Ramos (cell line): ENCODE measurements around the gene POU5F1.
"Not testable (repeated sequence)": the region's sequence is repeated elsewhere in the genome, so short reads cannot be mapped to it uniquely, and the experiment has no call there.

Source experiments
- in situ Hi-C: fragments of 300-500 bp; cut with MboI; formaldehyde crosslinking; loops from one replicate; pipeline ENCODE4 v1.14.3; 2022; ENCODE audit warnings: low sequenced_read_pairs; ENCODE audit not compliant: unreplicated experiment

Gene POU5F1

GRCh38 chr6:31193206-31193605, 22.7 kb upstream of the POU5F1 start:
- in situ Hi-C loops: loop anchor here (5.0 kb wide), 1 partner anchor 56 kb away; the partner anchor contains the start of gene PSORS1C2

GRCh38 chr6:31192431-31193105, 22.1 kb upstream of the POU5F1 start:
- in situ Hi-C loops: loop anchor here (5.0 kb wide), 1 partner anchor 55 kb away; the partner anchor contains the start of gene PSORS1C2

DNA sequence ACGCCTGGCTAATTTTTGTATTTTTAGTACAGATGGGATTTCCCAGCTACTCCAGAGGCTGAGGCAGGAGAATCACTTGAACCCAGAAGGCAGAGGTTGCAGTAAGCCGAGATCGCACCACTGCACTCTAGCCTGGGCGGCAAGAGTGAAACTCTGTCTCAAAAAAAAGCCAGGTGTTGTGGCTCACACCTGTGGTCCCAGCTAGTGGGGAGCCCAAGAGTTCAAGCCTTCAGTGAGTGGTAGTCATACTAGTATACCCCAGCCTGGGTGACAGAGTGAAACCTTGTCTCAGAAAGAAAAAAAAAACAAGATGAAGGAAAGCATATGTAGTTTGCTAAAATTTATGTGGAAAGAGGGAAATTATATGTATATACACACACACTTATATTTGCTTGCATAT, 20.0 kb upstream of the POU5F1 start:
- in situ Hi-C loops: loop anchor here (5.0 kb wide), 1 partner anchor 53 kb away; the partner anchor contains the start of gene PSORS1C2

DNA sequence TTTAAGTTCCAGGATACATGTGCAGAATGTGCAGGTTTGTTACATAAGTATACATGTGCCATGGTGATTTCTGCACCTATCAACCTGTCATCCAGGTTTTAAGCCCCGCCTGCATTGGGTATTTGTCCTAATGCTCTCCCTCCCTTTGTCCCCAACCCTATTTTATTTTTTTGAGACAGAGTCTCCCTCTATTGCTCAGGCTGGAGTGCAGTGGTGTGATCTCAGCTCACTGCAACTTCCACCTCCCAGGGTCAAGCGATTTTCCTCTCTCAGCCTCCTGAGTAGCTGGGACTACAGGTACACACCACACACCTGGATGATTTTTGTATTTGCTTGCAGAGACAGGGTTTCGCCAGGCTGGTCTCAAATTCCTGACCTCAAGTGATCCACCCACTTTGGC, 18.7 kb upstream of the POU5F1 start:
- in situ Hi-C loops: not testable (repeated sequence)

- in situ Hi-C loops: no loop called here
Measured at GRCh38 chr6:31187780-31188194, 17.3 kb upstream of the POU5F1 start.

DNA sequence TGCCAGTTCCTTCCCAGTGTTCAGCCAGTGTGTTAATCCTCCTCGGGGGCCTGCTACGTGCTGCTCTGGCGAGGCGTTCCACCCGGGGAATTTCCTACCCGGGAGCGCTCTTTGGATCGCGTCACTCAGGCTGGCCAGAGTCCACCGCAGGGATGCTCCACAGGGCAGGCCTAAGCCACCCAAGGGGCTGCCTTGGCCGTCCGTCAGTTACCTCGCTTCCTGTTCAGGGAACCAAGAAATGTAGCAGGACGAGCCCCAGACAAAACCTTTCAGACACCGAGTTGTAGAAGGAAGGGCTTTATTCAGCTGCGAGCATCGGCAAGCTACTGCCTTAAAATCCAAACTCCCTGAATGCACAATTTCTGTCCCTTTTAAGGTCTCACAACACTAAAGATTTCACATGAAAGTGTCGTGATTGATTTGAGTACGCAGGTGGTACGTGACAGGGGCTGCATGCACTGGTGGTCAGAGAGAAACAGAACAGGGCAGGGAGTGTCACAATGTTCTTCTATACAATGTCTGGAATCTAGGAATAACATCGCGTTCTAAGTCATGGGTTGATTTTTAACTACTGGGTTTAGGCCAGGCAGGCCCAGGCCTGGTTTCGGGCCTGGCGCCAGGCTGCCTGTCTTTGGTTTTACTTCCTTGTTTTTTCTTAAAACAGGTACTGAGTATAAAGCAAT, 15.7 kb upstream of the POU5F1 start:
- in situ Hi-C loops: no loop called here

GRCh38 chr6:31185695-31186051, 15.2 kb upstream of the POU5F1 start:
- in situ Hi-C loops: not testable (repeated sequence)

DNA sequence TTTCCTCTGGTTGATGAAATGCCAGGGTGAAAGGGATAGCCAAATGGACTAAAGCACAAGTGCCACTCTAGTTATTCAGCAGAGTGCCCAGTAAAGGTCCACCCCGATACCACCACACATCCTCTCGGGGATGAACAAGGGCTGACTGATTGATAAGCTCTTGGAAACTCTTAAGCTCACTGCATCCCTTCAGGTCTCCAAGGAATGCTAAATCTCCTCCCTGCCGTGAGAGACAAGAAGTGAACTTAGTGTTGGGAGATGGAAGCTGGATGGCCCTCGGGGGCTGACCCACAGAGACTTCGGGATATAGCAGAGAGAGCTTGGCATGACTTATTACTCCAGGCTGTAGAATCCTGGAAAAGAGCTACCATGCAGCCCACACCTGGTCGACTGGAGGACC, 13.4 kb upstream of the POU5F1 start:
- in situ Hi-C loops: not testable (repeated sequence)

GRCh38 chr6:31183287-31183686, 12.8 kb upstream of the POU5F1 start:
- in situ Hi-C loops: not testable (repeated sequence)

DNA sequence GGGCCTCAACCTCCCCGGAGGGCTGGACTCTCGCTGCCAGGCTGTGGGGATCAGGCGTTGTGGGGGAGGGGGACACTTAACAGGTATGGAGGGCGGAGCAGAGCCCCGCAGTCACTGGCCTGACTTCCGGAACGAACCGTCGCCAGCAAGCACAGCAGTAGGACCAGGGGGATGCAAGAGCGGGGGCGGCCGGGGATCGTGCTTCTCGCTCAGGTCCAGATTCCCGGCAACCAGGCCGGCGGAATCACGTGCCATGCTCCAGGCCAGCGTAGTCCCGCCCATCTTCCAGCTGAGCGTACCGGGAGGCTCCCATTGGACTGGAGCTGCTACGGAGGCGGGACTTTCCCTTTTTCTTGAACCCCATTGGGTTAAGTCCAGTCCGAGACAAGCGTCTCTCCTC, 10.0 kb upstream of the POU5F1 start:
- in situ Hi-C loops: no loop called here

- in situ Hi-C loops: no loop called here
Measured at GRCh38 chr6:31179896-31180295, 9.4 kb upstream of the POU5F1 start.

- in situ Hi-C loops: no loop called here
Measured at GRCh38 chr6:31179042-31179386, 8.5 kb upstream of the POU5F1 start.

DNA sequence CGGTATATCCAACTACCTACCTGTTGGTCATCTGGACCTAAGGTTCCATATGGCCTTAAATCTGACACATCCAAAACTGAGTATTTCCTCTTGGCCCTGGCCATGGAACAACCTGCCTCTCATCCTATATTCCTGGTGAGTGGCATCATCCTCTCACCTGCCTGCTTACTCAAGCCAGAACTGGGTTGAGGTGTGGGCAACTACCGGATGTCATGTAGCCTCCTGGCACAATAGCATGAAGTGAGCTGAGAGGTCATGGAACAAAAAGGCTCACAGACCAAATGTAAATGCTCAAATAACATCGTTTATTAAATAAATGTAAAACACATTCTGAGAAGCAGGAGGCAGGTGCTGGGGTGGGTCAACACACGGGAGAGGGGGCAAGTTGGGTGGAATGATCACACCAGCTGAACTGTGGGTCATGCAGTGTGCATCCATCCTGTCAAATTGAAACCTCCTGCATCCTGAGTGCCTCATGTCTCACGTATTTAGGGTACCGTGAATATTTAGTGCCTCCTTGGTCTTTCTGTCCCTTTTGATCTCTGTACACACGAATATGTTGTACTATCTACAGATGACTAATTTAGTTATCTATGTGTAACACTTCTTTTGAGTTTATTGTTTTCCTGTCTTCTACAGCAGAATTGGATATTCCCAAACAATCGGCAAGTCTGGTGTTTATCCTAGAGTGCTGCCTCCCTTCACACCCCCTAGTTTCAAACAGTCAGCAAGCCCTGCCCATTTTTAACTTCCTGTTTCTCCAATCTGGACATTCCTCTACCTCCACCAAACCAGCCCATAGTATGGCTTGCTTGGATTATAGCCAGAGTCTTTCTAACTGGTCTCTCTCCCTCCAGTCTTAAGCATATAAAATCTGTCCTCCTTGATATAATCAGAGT, 7.9 kb upstream of the POU5F1 start:
- in situ Hi-C loops: no loop called here

DNA sequence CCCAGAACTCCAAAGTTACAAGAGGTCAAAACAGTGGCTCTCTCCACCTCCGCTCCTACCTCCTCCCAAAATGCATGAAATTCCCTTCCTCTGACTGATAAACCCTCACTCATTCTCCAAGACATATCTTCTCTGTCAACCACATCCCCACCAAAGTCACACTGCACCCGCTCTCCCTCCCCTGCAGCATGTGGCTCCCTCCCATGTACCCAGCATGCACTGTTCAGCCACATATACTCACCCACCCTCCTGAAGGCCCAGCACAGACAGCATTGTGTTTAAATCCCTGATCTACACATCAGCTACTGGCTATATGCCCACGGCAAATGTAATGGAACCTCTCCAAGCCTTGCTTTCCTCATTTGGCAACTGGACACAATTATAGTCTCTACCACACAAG, 5.5 kb upstream of the POU5F1 start:
- in situ Hi-C loops: no loop called here

GRCh38 chr6:31174378-31174777, 3.9 kb upstream of the POU5F1 start:
- in situ Hi-C loops: no loop called here

DNA sequence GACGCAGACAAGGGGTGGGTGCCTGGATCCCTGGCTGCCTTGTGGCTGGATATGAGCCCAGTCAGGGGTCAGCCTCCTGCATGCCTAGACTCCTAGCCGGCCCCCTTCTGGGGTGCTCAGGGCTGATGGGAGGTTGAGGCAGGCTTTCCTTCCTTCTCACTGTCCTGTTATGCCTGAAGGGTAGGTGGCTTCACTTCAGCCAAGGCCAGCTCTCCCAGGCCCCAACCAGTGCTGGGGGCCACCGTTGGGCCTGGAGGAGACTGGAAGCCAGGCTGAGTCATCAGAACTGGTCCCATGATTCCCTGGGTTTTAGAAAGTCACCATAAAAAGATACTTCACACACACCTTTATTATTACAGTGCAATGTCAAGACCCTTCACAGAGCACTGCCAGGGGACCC, 2.9 kb upstream of the POU5F1 start:
- in situ Hi-C loops: no loop called here

DNA sequence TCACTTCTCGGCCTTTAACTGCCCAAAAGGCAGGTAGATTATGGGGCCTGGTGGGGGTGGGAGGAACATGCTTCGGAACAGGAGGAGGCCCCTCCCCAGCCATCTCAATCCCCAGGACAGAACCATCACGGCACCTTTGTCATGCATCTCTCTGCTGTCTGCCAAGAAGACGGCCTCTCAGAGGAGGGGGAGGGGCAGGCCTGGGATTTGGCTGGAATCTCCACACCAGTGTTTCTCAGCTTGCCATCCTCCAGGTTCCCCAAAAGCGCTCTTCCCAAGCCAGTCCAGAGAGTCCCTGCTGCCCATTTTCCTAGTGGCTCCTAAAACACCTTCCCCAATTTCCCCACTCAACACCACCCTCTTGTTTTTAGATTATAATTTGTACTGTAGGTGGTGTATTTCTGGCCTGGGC, 2.5 kb upstream of the POU5F1 start:
- in situ Hi-C loops: no loop called here

- in situ Hi-C loops: no loop called here
Measured at GRCh38 chr6:31171931-31172905, 1.7 kb upstream of the POU5F1 start.

GRCh38 chr6:31170987-31171671, 647 bp upstream of the POU5F1 start:
- in situ Hi-C loops: no loop called here
